ENCODE measurements around the gene ADGRF3. TPM values are rescaled to one million over a fixed set of nuclear protein-coding genes. Genes with fewer than 3 reads are reported as not detected.

Gene ADGRF3
- total and polyA plus RNA-seq, 2 donors (not counting 1 experiment from before 2014, with no cell fraction given) = 0.47 to 1.00 TPM

DNA sequence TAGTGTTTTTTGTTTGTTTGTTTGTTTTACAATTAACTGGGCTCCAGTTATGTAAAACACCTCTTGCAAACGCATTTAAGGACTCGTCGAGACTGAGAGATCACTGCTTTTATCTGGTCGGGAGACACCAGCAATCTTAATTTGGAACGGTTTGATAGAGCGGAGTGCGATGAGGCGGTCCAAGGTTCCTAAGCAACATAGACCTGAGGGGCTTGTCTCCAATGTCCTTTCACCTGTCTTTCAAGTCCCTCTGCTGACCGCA lies 1.4 kb downstream of the ADGRF3 start:
- intact Hi-C loops (cut with micrococcal nuclease) = loop anchor here (1.0 to 5.0 kb wide), 5 partner anchors 15 to 1373 kb away; partner anchors contain the start of genes ASXL2, DNAJC27, HADHA and HADHB
- Histone ChIP-seq H3K27ac (ENCODE audit: low read length in 2 of 2) (peak overlapping the region; percentile 82 to 90), H3K4me2 (replicated peaks; ENCODE audit: low read depth, low read length, poor library complexity, severe bottlenecking) (peak overlapping the region; percentile 88), H3K36me3 (replicated peaks in 1 of 2; ENCODE audit: control extremely low read depth in 1 of 2, control insufficient read depth in 1 of 2, extremely low read depth in 1 of 2, insufficient read depth in 2 of 2, low read length in 1 of 2) (no peaks in the 10 kb centered on the region), H3K4me1 (ENCODE audit: control insufficient read depth in 2 of 2, insufficient read depth in 2 of 2, low read length in 2 of 2) (peaks cover 18 to 20% of the 10 kb centered on the region in 2 donors), H2AFZ (ENCODE audit: insufficient read depth, low read depth, low read length, poor library complexity, severe bottlenecking) (peak overlapping the region; percentile 88), H3K27me3 (replicated peaks in 1 of 4; ENCODE audit: control extremely low read depth in 1 of 4, control insufficient read depth in 3 of 4, insufficient read depth in 4 of 4, low read length in 3 of 4) (no peaks in the 10 kb centered on the region), H4K20me1 (ENCODE audit: control insufficient read depth, insufficient read depth, low read length, poor library complexity, severe bottlenecking) (no peaks in the 10 kb centered on the region), H3K9me3 (ENCODE audit: control extremely low read depth in 1 of 3, control insufficient read depth in 2 of 3, insufficient read depth in 1 of 3, low read length in 2 of 3) (no peaks in the 10 kb centered on the region), H3K4me3 (ENCODE audit: control extremely low read depth in 1 of 5, extremely low read depth in 1 of 5, insufficient read depth in 1 of 5, low read depth in 2 of 5, low read length in 4 of 5) (peak overlapping the region; percentile 64 to 95 (median 86)), H3K9ac (ENCODE audit: low read length) (peak overlapping the region; percentile 84), H3K79me2 (ENCODE audit: control insufficient read depth, insufficient read depth, low read length) (peaks cover 39% of the 10 kb centered on the region)
- CTCF ChIA-PET = interaction anchor here (0.8 to 2.6 kb wide), 2 partner anchors 14 to 46 kb away, joined by 3 to 12 read pairs; no protein-coding TSS in a partner anchor
- DNase-seq = no peak
- ATAC-seq (ENCODE audit: low read depth) = no peak
- Mint-ChIP-seq H3K9me3 (ENCODE audit: insufficient read depth) (no peaks in the 10 kb centered on the region), H3K27me3 (no peaks in the 10 kb centered on the region), H3K27ac (peak overlapping the region; percentile 99), H3K4me3 (peak overlapping the region; percentile 100), H3K4me1 (peaks cover 32% of the 10 kb centered on the region)
- TF ChIP-seq, protein P1, sequence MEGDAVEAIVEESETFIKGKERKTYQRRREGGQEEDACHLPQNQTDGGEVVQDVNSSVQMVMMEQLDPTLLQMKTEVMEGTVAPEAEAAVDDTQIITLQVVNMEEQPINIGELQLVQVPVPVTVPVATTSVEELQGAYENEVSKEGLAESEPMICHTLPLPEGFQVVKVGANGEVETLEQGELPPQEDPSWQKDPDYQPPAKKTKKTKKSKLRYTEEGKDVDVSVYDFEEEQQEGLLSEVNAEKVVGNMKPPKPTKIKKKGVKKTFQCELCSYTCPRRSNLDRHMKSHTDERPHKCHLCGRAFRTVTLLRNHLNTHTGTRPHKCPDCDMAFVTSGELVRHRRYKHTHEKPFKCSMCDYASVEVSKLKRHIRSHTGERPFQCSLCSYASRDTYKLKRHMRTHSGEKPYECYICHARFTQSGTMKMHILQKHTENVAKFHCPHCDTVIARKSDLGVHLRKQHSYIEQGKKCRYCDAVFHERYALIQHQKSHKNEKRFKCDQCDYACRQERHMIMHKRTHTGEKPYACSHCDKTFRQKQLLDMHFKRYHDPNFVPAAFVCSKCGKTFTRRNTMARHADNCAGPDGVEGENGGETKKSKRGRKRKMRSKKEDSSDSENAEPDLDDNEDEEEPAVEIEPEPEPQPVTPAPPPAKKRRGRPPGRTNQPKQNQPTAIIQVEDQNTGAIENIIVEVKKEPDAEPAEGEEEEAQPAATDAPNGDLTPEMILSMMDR (IDR thresholded peaks at IDR 0.05) = no peak
- no peak for TF ChIP-seq EZH2 (IDR thresholded peaks at IDR 0.05; ENCODE audit: borderline replicate concordance, insufficient read depth, low read depth, low read length, poor library complexity, severe bottlenecking)
- POLR2A ChIA-PET = interaction anchor here (0.7 to 2.1 kb wide), 4 partner anchors 45 to 467 kb away, joined by 3 to 9 read pairs (median 4); partner anchors contain the start of genes ASXL2, HADHA and HADHB
- 0% methylated on average over 9 of the region's 9 CpGs for WGBS (ENCODE audit: insufficient coverage)

DNA sequence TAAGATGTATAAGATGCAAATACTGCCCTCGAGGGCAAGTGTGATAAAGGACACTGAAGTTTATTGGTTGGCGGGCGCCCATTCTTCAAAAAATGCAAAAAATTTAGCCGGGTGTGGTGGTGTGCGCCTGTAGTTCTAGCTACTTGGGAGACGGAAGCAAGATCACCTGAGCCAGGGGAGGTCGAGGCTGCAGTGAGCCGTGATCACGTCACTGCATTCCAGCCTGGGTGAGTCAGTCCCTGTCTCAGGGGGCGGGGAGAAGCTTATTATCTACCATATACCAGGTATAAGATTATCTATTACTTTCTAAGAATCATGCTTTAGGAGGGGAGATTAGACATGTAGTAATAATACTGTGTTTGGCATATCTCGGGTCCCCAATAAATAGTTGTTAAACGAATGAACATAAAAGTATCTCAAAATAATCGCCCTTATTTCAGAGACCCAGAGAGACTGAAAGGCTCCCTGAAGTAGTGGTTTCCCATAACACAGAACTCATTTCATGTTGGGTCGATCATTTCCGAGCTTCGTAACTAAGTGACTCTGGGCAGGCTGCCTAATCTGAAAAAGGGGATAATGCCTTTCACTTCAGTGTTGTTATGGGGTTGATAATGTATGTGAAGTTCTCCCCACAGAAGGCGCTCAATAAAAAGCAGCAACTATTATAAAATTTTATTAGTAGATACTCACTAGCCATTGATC lies 1.9 kb downstream of the ADGRF3 start:
- peak overlapping the region; percentile 88 for H3K4me2 ChIP-seq (replicated peaks; ENCODE audit: low read depth, low read length, poor library complexity, severe bottlenecking)
- H3K4me1 ChIP-seq (ENCODE audit: control insufficient read depth in 2 of 2, insufficient read depth in 2 of 2, low read length in 2 of 2) = peaks cover 18 to 20% of the 10 kb centered on the region in 2 donors
- H4K20me1 ChIP-seq (ENCODE audit: control insufficient read depth, insufficient read depth, low read length, poor library complexity, severe bottlenecking) = no peaks in the 10 kb centered on the region
- TF ChIP-seq, protein P1 (IDR thresholded peaks at IDR 0.05) = no peak
- TF ChIP-seq EZH2 (IDR thresholded peaks at IDR 0.05; ENCODE audit: borderline replicate concordance, insufficient read depth, low read depth, low read length, poor library complexity, severe bottlenecking) = no peak
- peak; percentile 17 for DNase-seq
- intact Hi-C loops (cut with micrococcal nuclease) = loop anchor here (1.0 to 5.0 kb wide), 5 partner anchors 14 to 1372 kb away; partner anchors contain the start of genes ASXL2, DNAJC27, HADHA and HADHB
- no peaks in the 10 kb centered on the region for H3K36me3 ChIP-seq (replicated peaks in 1 of 2; ENCODE audit: control extremely low read depth in 1 of 2, control insufficient read depth in 1 of 2, extremely low read depth in 1 of 2, insufficient read depth in 2 of 2, low read length in 1 of 2)
- Mint-ChIP-seq H3K27me3 (no peaks in the 10 kb centered on the region), H3K27ac (peak overlapping the region; percentile 99), H3K9me3 (ENCODE audit: insufficient read depth) (no peaks in the 10 kb centered on the region), H3K4me1 (peaks cover 32% of the 10 kb centered on the region), H3K4me3 (peak overlapping the region; percentile 100)
- 97% methylated on average over 6 of the region's 17 CpGs for WGBS (ENCODE audit: insufficient coverage)
- ChIA-PET POLR2A (interaction anchor here (0.5 to 2.1 kb wide), 4 partner anchors 45 to 660 kb away, joined by 3 to 10 read pairs (median 8); partner anchors contain the start of genes HADHA and HADHB), CTCF (interaction anchor here (2.6 kb wide), 1 partner anchor 14 kb away, joined by 12 read pairs; no protein-coding TSS in a partner anchor)
- H3K79me2 ChIP-seq (ENCODE audit: control insufficient read depth, insufficient read depth, low read length) = peaks cover 34% of the 10 kb centered on the region
- H3K27me3 ChIP-seq (replicated peaks in 1 of 4; ENCODE audit: control extremely low read depth in 1 of 4, control insufficient read depth in 3 of 4, insufficient read depth in 4 of 4, low read length in 3 of 4) = no peaks in the 10 kb centered on the region
- ATAC-seq (ENCODE audit: low read depth) = no peak
- no peaks in the 10 kb centered on the region for H3K9me3 ChIP-seq (ENCODE audit: control extremely low read depth in 1 of 3, control insufficient read depth in 2 of 3, insufficient read depth in 1 of 3, low read length in 2 of 3)
- peak overlapping the region; percentile 82 to 90 for H3K27ac ChIP-seq (ENCODE audit: low read length in 2 of 2)
- H3K4me3 ChIP-seq (ENCODE audit: control extremely low read depth in 1 of 5, extremely low read depth in 1 of 5, insufficient read depth in 1 of 5, low read depth in 2 of 5, low read length in 4 of 5) = peak overlapping the region; percentile 64 to 95 (median 86)
- peak overlapping the region; percentile 84 for H3K9ac ChIP-seq (ENCODE audit: low read length)
- peak overlapping the region; percentile 88 for H2AFZ ChIP-seq (ENCODE audit: insufficient read depth, low read depth, low read length, poor library complexity, severe bottlenecking)
